GM04504 (cell line): ENCODE results near the gene LCMT1.
"Not testable (repeated sequence)": the region's sequence is repeated elsewhere in the genome, so short reads cannot be mapped to it uniquely, and the experiment has no call there.

ENCODE experiments used
- DNase-seq: peaks from one replicate; pipeline ENCODE4 v3.0.0-alpha.2; 2012; ENCODE audit warnings: low read depth

Gene LCMT1

DNA sequence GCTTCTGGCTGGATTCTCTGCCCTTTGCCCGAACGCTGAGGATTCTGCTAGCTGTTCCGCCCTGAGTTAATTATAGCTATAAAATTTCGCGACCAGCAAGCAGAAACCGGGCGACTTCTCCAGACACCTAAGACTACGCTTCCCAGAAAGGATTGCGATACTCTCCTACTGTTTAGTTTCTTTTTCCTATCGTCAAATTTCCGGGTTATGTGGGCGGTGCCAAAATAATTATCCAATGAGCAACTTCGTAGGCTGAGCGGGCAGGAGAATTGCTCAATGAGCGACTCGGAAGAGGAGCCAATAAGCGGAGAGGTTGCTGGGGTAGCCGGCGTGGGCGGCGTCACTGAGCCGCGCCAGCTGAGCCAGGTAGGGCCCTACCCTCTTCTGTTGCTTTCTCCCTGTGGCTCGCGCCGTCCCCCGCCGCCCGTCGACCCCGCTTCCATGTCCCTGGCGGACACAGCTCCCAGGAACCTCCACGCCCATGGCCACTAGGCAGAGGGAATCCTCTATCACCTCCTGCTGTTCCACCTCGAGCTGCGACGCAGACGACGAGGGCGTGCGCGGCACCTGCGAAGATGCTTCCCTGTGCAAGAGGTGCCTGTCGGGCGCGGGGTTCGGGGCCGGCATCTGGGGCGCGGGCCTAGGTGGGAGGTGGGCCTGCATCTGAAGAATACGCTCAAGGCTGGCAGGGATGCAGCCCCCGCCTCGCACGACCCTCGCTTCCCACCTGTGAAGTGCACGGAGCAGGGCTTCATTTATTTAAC lies at the start of gene LCMT1:
Gene LCMT1, plus strand, starts transcription at position 340 of the 764 bp plus-strand sequence. Its CDS starts 142 bp downstream, at position 482.
- peak; percentile 96 for DNase-seq

- DNase-seq, result no peak
These were observed 48.4 kb upstream of the LCMT1 start for GRCh38 chr16:25063102-25063501.

- no peak for DNase-seq
These were observed 47.7 kb upstream of the LCMT1 start for GRCh38 chr16:25063865-25064264.

GRCh38 chr16:25064281-25064680 lies 47.3 kb upstream of the LCMT1 start:
- DNase-seq, result not testable (repeated sequence)

DNA sequence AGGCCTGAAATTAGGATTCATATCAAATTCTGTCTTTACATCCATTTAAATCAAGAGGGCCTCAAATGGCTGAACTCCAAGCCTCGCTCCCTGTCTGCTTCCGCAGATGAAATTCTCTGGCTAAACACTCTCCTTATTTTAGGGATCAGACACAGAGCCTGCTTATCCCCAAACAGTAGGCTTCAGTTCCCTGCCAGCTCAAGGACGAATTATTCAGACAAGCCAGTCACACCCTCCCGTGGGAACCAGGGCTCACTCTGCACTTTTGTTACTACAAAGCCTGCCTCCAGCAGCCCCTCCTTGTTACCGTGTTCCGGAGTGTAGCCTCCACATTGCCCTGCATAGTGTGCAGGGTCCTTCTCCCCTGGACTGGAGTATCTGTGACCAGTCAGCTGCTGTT lies 46.6 kb upstream of the LCMT1 start:
- DNase-seq, result no peak

DNA sequence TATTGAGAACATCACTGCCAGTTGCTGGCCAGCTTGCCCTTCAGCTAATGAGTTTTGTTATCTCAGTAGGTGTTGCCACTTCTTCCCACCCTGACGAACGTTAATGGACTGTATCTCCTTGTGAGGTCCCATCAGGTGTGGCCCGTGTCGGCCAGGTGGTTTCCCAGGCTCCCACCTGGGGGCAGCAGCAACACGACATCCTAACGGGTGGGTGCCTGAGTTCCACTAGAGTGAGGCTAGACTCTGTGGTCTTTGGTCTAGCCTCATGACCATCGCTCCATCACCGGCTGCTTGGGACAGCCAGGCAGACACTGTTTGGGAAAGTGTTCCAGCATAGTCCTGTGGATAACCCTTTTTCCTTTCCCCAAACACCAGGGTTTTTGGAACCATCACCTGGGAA lies 45.6 kb upstream of the LCMT1 start:
- DNase-seq, result no peak

- no peak for DNase-seq
These were observed 45.2 kb upstream of the LCMT1 start for GRCh38 chr16:25066426-25066746.

- peak; percentile 36 for DNase-seq
These were observed 44.6 kb upstream of the LCMT1 start for GRCh38 chr16:25066747-25067631.

DNA sequence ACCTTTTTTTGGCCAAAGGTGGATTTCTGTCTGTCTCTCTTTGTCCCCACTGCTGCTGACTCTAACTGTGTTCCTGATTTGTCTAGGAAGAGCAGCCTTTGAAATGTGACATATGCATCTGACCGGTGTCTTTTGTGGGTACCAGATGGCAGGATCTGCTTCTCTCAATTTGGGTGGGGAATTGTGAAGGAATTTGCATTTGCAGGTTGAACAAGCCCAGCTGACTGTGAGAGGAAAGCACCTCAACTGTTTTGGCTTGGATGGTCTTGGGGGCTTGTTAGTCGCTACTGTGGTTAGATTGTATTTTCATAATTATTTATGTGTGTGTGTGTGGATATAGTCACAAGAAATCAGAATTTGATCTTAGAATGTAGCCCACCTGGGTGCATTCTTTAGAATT lies 37.7 kb upstream of the LCMT1 start:
- DNase-seq, result no peak

GRCh38 chr16:25078386-25078978 lies 33.1 kb upstream of the LCMT1 start:
- DNase-seq, result no peak

DNA sequence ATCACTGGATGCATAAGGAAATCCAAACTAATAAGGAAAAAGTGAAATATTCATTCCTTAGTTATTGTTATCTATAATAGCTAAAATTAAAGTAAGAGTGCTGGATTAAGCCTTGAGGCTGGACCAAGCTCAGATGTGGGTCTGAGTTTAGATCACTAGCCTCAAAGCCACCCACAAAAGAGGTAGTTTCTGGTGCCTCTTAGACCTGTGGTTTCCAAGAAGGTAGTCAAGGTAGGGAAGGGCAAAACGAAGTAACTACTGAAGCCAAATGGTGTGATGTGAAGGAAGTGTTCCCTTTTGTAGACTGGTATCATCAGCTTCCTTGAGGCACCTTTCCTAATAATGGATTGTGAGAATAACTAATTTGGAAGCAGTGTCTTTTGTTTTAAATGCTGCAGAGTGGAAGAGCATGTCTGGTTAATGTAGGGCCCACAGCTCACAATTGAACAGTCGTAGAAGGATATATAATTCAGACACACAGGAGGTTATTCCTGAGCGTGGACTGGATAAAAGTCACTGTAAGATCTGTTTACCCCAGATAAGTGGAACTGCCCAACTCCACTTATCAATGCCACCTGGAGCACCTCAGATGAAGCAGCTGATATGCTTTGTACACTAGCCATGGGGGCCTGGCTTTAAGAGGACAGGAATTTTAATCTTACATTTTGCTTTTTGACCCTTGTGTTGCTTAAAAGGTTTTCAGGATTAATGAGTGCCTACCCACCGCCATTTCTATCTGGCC lies 31.7 kb upstream of the LCMT1 start:
- no peak for DNase-seq

- no peak for DNase-seq
These were observed 31.0 kb upstream of the LCMT1 start for GRCh38 chr16:25080420-25081131.

- DNase-seq, result no peak
These were observed 29.8 kb upstream of the LCMT1 start for GRCh38 chr16:25081702-25082101.

- no peak for DNase-seq
These were observed 28.5 kb upstream of the LCMT1 start for GRCh38 chr16:25083065-25083464.

DNA sequence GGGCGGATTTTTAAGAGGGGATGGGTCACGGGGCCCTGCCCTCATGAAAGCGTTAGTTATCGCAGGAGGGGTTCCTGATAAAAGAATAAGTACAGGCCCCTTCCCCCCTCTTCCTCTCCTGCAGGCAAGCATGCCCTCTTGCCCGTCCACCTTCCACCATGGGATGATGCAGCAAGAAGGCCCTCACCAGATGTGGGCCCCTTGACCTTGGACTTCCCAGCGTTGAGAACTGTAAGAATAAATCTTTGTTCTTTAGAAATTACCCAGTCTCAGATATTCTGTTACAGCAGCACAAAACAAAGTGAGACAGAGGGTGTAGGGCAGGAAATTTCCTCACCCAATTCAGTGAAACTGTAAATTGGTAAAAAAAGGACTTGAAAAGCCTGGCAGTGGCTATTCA lies 27.8 kb upstream of the LCMT1 start:
- DNase-seq, result no peak

DNA sequence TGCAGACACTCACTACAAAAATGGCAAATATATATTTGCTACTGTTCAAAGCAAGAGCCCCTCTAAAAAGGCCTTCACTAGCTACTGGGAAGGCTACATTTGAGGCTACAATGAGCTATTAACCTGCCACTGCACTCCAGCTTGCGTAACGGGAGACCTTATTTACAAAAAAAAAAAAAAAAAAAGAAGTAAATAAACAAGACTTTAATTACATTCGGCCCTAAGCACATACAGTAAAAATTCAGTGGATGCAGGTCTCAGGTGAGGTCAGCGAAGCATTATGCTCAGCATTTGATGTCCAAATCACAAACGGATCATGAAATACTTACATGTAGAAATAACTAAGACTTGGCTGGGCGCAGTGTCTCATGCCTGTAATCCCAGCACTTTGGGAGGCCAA lies 26.7 kb upstream of the LCMT1 start:
- no peak for DNase-seq

DNA sequence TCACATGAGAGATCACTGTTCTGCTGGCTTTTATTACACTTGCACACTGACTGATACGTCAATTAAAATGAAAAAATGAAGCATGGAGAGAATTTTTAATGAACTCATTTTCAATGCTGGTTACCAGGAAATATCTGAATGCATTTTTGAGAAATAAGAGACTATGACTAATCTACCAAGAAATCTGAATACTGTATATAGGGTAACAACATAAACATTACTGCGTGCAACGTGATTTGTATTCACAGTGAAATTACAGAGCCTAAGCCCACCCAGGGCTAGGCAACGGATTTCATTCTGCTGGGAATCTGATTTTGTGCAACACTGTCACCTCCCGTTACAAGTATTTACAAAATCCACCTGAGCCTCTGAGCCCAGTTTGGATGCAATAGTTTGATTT lies 23.8 kb upstream of the LCMT1 start:
- DNase-seq, result no peak

- no peak for DNase-seq
These were observed 22.2 kb upstream of the LCMT1 start for GRCh38 chr16:25089351-25089750.

- no peak for DNase-seq
These were observed 19.1 kb upstream of the LCMT1 start for GRCh38 chr16:25092441-25092840.

- no peak for DNase-seq
These were observed 18.1 kb upstream of the LCMT1 start for GRCh38 chr16:25093208-25094061.

GRCh38 chr16:25094596-25094995 lies 16.9 kb upstream of the LCMT1 start:
- DNase-seq, result no peak
